ENCODE data around the gene PRKAG1. TPM values are rescaled to one million over a fixed set of nuclear protein-coding genes. Genes with fewer than 3 reads are reported as not detected.

The PRKAG1 gene
- total and polyA plus RNA-seq, 7 donors: 49.5 to 105 (median 75.1) TPM

DNA sequence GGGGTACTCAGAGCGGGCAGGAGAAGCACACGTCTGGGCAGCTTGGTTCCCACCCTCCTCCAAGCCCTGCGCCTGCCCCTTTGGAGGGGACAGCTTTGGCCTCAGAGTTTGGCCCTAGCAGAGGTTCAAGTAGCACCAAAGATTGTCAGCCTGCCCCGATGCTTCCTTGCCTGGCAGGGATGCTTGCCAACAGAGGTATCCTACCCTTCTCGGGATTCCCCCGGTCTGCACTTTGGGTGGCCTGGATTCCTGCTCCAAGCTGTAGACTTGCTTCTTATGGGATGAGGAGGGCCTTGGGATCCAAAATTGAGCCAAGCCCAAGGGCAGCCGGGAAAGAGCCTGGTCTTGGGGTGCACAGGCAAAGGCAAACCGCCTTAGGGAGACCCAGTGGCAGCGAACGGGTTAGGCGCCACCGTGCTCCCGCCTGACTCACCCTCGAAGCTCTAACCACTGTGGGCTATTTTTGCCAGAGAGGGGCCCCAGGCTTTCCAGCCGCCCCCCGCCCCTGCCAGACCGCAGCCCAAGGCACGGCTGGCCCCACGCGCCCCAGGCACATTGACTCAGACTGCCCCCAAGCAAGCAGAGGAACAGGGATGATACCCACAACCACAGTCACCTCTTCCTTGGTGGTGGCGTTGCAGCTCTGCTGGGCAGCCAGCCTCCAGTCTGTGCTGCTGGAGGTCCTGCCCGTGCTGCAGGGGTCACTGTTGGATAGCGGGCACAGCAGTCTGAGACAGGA is 46.2 kb downstream of the PRKAG1 start:
- intact Hi-C loops (cut with DNase I): no loop called here
- WGBS, 3 donors: 15 to 23% (median 17%) methylated on average over 21 to 23 of the region's 23 CpGs
- peak in 2 of 4 donors; percentile 13 to 21 for ATAC-seq
- H3K4me1 ChIP-seq: no peaks in the 10 kb centered on the region
- peaks cover 0 to 85% (median 34%) of the 10 kb centered on the region in 3 donors for H3K27me3 ChIP-seq (ENCODE audit: insufficient read depth in 3 of 3, low read length in 2 of 3)
- DNase-seq: no peak
- no peak overlapping the region for H3K27ac ChIP-seq
- no peak overlapping the region for H3K4me3 ChIP-seq
- TF ChIP-seq, protein P1, sequence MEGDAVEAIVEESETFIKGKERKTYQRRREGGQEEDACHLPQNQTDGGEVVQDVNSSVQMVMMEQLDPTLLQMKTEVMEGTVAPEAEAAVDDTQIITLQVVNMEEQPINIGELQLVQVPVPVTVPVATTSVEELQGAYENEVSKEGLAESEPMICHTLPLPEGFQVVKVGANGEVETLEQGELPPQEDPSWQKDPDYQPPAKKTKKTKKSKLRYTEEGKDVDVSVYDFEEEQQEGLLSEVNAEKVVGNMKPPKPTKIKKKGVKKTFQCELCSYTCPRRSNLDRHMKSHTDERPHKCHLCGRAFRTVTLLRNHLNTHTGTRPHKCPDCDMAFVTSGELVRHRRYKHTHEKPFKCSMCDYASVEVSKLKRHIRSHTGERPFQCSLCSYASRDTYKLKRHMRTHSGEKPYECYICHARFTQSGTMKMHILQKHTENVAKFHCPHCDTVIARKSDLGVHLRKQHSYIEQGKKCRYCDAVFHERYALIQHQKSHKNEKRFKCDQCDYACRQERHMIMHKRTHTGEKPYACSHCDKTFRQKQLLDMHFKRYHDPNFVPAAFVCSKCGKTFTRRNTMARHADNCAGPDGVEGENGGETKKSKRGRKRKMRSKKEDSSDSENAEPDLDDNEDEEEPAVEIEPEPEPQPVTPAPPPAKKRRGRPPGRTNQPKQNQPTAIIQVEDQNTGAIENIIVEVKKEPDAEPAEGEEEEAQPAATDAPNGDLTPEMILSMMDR (IDR thresholded peaks at IDR 0.05): no peak
- no peaks in the 10 kb centered on the region for H3K36me3 ChIP-seq (ENCODE audit: insufficient read depth in 1 of 2, low read depth in 1 of 2)
- H3K9me3 ChIP-seq: no peaks in the 10 kb centered on the region

DNA sequence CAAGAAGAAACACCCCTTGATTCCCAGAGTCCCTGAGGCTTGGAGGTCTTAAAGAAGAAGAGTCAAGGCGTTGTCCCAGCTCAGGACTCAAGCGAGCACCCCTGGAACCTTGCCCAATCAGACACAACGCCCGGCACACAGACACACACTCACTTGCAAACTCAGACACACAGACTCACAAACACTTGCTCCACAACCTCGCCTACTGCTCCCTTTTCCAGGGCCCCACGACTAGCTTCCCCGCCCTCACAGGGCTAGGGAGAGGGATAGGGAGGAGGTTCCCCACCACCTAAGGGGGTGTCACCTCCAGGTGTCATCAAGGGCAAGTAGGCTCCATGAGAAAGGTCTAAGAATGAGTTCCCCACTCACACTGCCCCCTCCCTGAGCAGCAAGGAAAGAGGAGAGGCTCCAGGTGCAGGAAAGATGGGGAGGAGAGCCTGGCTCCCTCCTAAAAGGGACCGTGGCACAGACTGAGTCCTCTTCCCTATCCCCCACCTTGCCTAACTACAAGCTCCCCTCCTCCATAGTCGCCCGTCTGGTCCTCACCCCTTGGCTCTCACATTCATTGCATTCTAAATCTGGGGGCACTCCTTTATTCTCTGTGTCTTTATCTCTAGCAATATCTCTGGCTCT is 47.8 kb downstream of the PRKAG1 start:
- no peak overlapping the region for H3K4me3 ChIP-seq
- no peak for ATAC-seq
- TF ChIP-seq, protein P1 (IDR thresholded peaks at IDR 0.05): no peak
- H3K27ac ChIP-seq: no peak overlapping the region
- intact Hi-C loops (cut with DNase I): no loop called here
- no peaks in the 10 kb centered on the region for H3K9me3 ChIP-seq
- no peak for DNase-seq
- peaks cover 0 to 72% (median 34%) of the 10 kb centered on the region in 3 donors for H3K27me3 ChIP-seq (ENCODE audit: insufficient read depth in 3 of 3, low read length in 2 of 3)
- no peaks in the 10 kb centered on the region for H3K4me1 ChIP-seq
- 42 to 48% (median 43%) methylated on average over 10 of the region's 10 CpGs for WGBS, 3 donors
- no peaks in the 10 kb centered on the region for H3K36me3 ChIP-seq (ENCODE audit: insufficient read depth in 1 of 2, low read depth in 1 of 2)

DNA sequence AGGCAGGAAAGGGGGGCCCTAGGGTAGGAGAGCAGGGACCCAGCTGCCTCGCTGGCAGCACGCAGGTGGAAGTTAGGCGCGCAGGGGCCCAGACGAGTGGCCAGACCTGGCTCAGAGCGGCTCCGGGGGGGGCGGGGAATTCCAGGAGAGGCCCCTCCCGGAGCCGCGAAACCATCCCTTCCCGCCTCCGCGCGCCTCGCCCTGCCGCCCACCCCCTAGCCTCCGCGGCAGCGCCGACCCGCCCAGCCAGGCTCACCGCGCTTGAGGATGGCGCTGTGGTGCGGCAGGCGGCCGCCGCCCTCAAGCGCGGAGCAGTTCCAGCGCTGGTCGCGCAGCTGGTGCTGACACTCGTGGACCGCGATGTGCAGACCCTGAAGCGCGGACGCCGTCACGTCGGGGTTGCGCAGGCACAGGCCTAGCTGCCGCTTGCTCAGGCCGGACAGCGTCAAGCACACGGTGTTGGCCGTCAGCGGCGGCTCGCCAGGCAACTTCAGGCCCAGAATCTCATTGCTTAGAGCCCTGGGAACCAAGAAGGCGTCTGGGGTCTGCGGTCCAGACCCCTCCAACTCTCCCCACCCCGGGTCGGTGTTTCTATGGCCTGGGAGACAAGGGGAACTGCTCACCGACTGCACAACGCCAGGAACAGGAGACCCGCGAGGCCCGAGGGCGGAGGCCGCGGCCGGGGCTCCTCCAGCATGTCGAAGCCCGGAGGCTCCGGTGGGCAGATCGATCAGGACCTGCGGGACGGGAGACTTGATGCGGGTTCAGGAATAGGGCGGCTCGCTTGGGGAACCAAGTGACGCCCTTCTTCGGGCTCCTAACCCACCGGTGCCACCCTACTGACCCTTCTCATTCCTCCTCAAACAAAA is 48.5 kb downstream of the PRKAG1 start:
- no peak overlapping the region for H3K27ac ChIP-seq
- intact Hi-C loops (cut with DNase I): no loop called here
- ATAC-seq: peak; percentile 45 to 52 (median 50)
- TF ChIP-seq, protein P1 (IDR thresholded peaks at IDR 0.05): no peak
- H3K4me3 ChIP-seq: peak overlapping the region; percentile 34
- no peak for DNase-seq
- H3K36me3 ChIP-seq (ENCODE audit: insufficient read depth in 1 of 2, low read depth in 1 of 2): no peaks in the 10 kb centered on the region
- no peaks in the 10 kb centered on the region for H3K9me3 ChIP-seq
- peaks cover 0 to 65% (median 34%) of the 10 kb centered on the region in 3 donors for H3K27me3 ChIP-seq (ENCODE audit: insufficient read depth in 3 of 3, low read length in 2 of 3)
- no peaks in the 10 kb centered on the region for H3K4me1 ChIP-seq
- 13 to 15% (median 14%) methylated on average over 69 to 77 of the region's 77 CpGs for WGBS, 3 donors

DNA sequence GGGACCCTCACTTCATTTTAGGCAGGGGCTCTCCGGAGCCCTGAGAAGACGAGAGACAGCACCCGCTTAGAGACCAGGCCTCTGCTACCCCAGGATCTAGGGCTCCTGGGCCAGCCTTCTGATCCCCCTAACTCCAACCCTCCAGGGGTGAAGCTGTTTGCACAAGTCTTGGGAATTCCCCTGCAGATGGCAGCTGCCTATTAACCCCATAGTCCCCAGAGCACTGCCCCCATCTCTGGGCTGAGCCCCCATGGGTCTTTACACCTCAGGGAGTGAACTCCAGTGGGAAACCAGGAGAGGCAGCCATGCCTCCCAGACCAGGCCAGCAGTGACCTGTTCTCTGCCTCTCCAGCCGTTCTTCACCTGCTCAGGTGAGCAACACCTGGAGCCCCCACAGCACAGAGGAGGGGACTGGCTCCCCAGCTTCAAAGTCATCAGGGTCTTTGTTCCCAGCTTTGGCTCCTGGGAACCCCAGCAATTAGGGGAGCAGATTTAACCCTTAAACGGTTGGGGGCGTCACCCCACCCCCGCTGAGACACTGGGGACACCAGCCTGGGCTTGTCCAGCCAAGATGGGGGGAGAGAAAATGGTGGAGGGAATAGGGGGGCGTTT is 49.3 kb downstream of the PRKAG1 start:
- H3K27ac ChIP-seq: no peak overlapping the region
- TF ChIP-seq, protein P1 (IDR thresholded peaks at IDR 0.05): no peak
- no peaks in the 10 kb centered on the region for H3K36me3 ChIP-seq (ENCODE audit: insufficient read depth in 1 of 2, low read depth in 1 of 2)
- H3K4me1 ChIP-seq: no peaks in the 10 kb centered on the region
- DNase-seq (no peak), ATAC-seq (no peak)
- peaks cover 0 to 57% (median 32%) of the 10 kb centered on the region in 3 donors for H3K27me3 ChIP-seq (ENCODE audit: insufficient read depth in 3 of 3, low read length in 2 of 3)
- intact Hi-C loops (cut with DNase I): no loop called here
- H3K4me3 ChIP-seq: no peak overlapping the region
- WGBS, 3 donors: 51 to 62% (median 58%) methylated on average over 8 of the region's 8 CpGs
- H3K9me3 ChIP-seq: no peaks in the 10 kb centered on the region
